Epithelial cell of esophagus (primary cell): ENCODE data around the gene CFL2.
A peak's percentile ranks its signal among the peaks of the same experiment; 100 is the strongest.

Experiments
- DNase-seq: peaks from one replicate; pipeline ENCODE4 v3.0.0; 2010; ENCODE audit warnings: low read depth
- H3K4me3 ChIP-seq: 2 replicates; pipeline ENCODE4 v1.5.1; 2011; ENCODE audit warnings: mild to moderate bottlenecking, low read length, control low read depth
- TF ChIP-seq, protein P1 (sequence below): IDR thresholded peaks from 2 replicates; pipeline ENCODE4 v1.5.1; 2011; ENCODE audit warnings: low read depth, mild to moderate bottlenecking, low read length, control low read depth, inconsistent platforms; ENCODE audit not compliant: insufficient read depth; ENCODE audit errors: missing control alignments

The CFL2 gene

DNA sequence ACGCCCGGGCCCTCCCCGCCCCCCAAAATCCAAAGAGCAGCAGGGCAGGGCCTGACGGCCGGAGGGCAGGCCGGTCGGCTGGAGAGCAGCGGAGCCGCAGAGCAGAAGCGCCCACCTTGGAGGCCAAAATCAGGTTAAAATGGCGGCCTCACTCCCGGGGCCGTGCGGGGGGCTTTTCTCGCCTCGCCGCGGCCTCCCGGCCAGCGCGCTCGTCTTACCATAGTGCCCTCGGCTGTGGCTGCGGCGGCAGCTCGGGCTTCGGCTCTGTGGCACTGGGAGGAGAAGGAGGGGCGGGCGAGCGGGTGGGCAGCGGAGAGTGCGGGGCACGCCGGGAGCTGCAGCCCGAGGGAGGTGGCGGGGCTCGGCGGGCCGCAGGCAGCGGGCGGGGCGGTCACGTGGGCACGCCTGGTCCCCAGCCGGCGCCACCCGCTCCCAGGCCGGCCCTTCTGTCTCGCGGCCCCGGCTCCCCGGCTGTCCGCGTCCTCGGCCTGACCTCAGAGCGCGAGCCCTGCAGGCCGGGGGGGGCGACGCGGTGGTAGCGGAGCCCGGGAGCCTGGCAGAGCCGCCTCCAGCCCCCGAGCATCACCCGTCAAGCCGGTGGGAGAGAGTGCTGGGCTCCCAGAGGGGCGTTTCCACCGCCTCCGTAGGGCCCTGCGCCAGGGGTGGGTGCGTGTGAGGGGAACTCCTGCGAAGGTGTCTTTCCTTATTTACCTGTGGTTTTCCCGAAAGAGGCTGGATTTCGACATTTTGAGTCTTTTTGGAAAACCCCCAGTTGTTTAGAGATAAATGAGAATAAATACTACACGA lies at the start of gene CFL2:
Gene CFL2 (minus strand): TSS at position 274 of the 807 bp plus-strand sequence. CDS start 53 bp downstream, at position 221.
- H3K4me3 ChIP-seq, result peak within 1 kb of the TSS; percentile 70
- DNase-seq, result peak; percentile 39
- TF ChIP-seq, protein P1, sequence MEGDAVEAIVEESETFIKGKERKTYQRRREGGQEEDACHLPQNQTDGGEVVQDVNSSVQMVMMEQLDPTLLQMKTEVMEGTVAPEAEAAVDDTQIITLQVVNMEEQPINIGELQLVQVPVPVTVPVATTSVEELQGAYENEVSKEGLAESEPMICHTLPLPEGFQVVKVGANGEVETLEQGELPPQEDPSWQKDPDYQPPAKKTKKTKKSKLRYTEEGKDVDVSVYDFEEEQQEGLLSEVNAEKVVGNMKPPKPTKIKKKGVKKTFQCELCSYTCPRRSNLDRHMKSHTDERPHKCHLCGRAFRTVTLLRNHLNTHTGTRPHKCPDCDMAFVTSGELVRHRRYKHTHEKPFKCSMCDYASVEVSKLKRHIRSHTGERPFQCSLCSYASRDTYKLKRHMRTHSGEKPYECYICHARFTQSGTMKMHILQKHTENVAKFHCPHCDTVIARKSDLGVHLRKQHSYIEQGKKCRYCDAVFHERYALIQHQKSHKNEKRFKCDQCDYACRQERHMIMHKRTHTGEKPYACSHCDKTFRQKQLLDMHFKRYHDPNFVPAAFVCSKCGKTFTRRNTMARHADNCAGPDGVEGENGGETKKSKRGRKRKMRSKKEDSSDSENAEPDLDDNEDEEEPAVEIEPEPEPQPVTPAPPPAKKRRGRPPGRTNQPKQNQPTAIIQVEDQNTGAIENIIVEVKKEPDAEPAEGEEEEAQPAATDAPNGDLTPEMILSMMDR, result no peak

DNA sequence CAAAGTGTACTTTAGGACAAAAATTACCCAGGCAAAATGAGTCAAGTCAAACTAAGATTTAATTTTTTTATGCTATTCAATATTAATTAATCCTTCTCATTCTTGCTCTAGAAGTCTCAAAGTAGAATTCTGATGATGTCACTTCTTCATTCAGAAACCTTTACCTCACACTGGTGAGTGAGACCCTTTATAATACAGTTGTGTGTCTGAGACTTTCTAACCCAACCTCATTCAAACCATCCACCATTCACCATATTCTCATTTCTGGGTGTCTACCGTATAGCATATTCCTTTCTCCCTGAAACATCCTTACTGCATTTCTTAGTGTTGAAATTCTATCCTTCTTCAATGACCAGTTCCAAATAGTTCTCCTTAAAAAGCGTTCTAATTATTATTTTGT lies 40.8 kb upstream of the CFL2 start:
- no peak overlapping the region for H3K4me3 ChIP-seq
- TF ChIP-seq, protein P1, result no peak
- no peak for DNase-seq

DNA sequence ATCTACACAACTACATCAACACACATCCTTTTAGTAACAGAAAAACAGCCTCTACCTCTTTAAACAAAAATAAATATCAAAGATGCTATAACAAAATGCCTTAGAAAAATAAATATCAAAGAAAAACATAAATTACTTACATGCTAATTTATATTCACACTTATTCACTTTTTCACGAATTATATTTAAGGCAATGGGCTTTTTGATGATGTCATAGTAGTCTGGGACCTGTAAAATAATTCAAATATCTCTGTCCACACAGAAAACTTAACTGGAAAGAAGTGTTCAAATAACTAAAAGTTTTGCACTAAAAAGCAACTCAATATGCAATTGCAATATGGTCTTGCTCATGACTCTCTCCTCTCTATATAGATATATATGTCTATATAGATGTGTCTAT lies 40.3 kb upstream of the CFL2 start:
- no peak overlapping the region for H3K4me3 ChIP-seq
- TF ChIP-seq, protein P1, result no peak
- no peak for DNase-seq

DNA sequence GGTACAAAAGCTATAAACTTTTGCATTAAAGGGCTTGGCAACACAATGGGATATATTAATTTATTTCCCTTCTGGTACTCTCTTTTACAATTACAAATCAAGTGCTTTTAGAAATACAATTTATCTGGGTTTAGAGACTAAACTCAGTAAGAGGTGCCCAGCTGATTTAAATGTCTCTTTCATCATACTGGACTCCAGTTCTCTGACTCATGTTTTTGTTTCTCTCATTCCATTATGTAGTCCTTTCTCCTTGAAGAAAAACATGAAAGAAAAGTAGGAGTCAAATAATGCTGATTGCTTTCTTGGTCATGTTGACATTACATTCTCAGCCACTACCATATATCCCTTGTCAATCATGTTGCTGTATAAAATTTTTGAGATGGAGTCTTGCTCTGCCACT lies 36.3 kb upstream of the CFL2 start:
- DNase-seq, result peak; percentile 50
- TF ChIP-seq, protein P1, result no peak
- H3K4me3 ChIP-seq, result no peak overlapping the region

DNA sequence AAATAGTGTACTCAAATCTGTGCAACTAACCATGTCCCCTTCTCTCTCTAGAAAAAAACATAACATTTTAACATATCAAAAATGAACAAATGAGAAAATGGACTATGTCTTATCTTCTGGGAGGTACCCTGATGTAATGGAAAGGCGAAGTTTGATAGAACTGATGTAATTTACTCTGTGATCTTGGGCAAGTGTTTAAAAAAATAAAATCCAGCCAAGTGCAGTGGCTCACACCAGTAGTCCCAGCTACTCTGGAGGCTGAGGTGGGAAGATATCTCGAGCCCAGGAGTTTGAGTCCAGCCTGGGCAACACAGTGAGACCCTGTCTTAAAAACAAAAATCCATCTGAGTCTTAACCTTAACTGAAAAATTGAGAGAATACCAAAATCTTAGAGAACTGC lies 35.8 kb upstream of the CFL2 start:
- no peak for DNase-seq
- H3K4me3 ChIP-seq, result no peak overlapping the region
- TF ChIP-seq, protein P1, result no peak

DNA sequence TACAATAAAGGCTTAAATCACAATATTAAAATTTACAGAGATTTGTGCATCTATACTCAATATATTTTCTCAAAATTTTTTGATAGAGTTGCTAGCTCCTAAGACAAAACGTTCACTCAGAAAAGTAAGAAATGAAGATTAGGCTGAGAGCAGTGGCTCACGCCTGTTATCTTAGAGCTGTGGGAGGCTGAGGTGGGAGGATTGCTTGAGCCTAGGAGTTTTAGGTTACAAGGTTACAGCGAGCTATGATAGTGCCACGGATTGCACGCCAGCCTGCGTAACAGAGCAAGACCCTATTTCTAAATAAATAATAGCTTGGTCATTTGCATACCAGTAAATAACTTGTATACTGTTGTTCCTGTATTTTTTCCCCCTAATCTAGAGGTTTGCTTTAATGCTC lies 35.0 kb upstream of the CFL2 start:
- H3K4me3 ChIP-seq, result no peak overlapping the region
- DNase-seq, result no peak

More for the DNA sequence above, 35.0 kb upstream of the CFL2 start:
- TF ChIP-seq, protein P1, result no peak
